ENCODE results near the gene SLC35E2B.

DNA sequence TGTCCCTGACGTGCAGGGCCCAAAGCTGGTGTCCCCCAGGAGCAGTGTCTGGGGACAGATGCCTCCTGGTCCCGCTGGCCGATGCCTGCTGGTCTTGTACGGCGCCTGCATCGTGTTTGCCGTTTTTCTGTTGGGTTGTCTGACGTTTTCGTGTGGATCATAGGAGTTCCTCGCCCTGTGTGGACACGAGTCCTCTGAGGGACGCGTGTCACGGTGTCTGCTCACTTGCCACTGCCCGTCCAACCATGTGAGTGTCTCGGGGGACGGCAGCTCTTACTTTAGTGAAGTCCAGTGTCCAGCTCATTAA, 69.9 kb downstream of the SLC35E2B start:
- no peak for TF ChIP-seq POLR2AphosphoS5 (IDR thresholded peaks at IDR 0.05)
- TF ChIP-seq POLR2A (IDR thresholded peaks at IDR 0.05), result no peak
